Cardiac muscle cell (in vitro differentiated cells and primary cell): Measurements from ENCODE around the gene GSTP1. TPM values are rescaled to one million over a fixed set of nuclear protein-coding genes. Genes with fewer than 3 reads are reported as not detected.

ENCODE experiments used
- DNase-seq, 2 donors: peaks; one replicate each; pipeline versions ENCODE4 v3.0.0 to v3.0.0-alpha.2; 2010 to 2017; ENCODE audit warnings: low read depth in 1 of 2, low spot score in 1 of 2
- H3K27ac ChIP-seq: fragments of 200-600 bp; sonication (generic); 2 replicates; pipeline ENCODE4 v1.5.1; 2016
- H3K27me3 ChIP-seq: fragments of 200-600 bp; sonication (generic); 2 replicates; pipeline ENCODE4 v1.6.0; 2016; ENCODE audit warnings: control low read depth
- H3K36me3 ChIP-seq: fragments of 200-600 bp; sonication (generic); 2 replicates; pipeline ENCODE4 v1.5.1; 2016; ENCODE audit warnings: control low read depth
- H3K4me1 ChIP-seq: fragments of 200-600 bp; sonication (generic); 2 replicates; pipeline ENCODE4 v1.8.1; 2017; ENCODE audit warnings: low read depth, mild to moderate bottlenecking, mixed run types
- H3K4me3 ChIP-seq: fragments of 200-600 bp; sonication (generic); 2 replicates; pipeline ENCODE4 v1.5.1; 2016; ENCODE audit warnings: mild to moderate bottlenecking
- H3K9me3 ChIP-seq: fragments of 200-600 bp; sonication (generic); 2 replicates; pipeline ENCODE4 v1.5.1; 2017; ENCODE audit warnings: low read depth, mild to moderate bottlenecking, control low read depth
- CTCF ChIP-seq: IDR thresholded peaks from 2 replicates; pipeline ENCODE4 v1.5.1; 2012; ENCODE audit warnings: low read depth, mild to moderate bottlenecking, low read length
- polyA plus RNA-seq: library from polyadenylated mRNA; unstranded; fragments of >200 nt; fragmentation: Nextera tagmentation; extraction: Ambion mirVana; gene quantifications from 2 replicates; pipeline ENCODE4 v1.2.1, GENCODE V29; 2016
- total RNA-seq: library from RNA; depleted of rRNA; stranded (reverse); fragments of >200 nt; gene quantifications from 2 replicates; pipeline ENCODE4 v1.2.3, GENCODE V29; 2016

The GSTP1 gene
- total and polyA plus RNA-seq, 2 experiments from 2014 or later, result 957 to 1,052 TPM

- no peak for TF ChIP-seq CTCF
- peaks cover 24% of the 10 kb centered on the region for H3K36me3 ChIP-seq
- peaks cover 11% of the 10 kb centered on the region for H3K4me1 ChIP-seq
- peak overlapping the region; percentile 95 for H3K4me3 ChIP-seq
- no peaks in the 10 kb centered on the region for H3K27me3 ChIP-seq
- H3K9me3 ChIP-seq, result no peaks in the 10 kb centered on the region
- no peak overlapping the region for H3K27ac ChIP-seq
- DNase-seq, result no peak
These were observed 23.9 kb downstream of the GSTP1 start for GRCh38 chr11:67607507-67607906.

- no peak for DNase-seq
- Histone ChIP-seq H3K36me3 (peaks cover 24% of the 10 kb centered on the region), H3K27me3 (no peaks in the 10 kb centered on the region), H3K9me3 (no peaks in the 10 kb centered on the region), H3K4me1 (peaks cover 11% of the 10 kb centered on the region), H3K27ac (no peak overlapping the region), H3K4me3 (no peak overlapping the region)
- TF ChIP-seq CTCF, result no peak
These were observed 24.9 kb downstream of the GSTP1 start for GRCh38 chr11:67608486-67608885.

GRCh38 chr11:67609316-67609715 is 25.7 kb downstream of the GSTP1 start:
- no peak for DNase-seq
- Histone ChIP-seq H3K9me3 (no peaks in the 10 kb centered on the region), H3K27me3 (no peaks in the 10 kb centered on the region), H3K4me3 (no peak overlapping the region), H3K36me3 (peaks cover 24% of the 10 kb centered on the region), H3K4me1 (peaks cover 19% of the 10 kb centered on the region), H3K27ac (no peak overlapping the region)
- no peak for TF ChIP-seq CTCF

- no peaks in the 10 kb centered on the region for H3K27me3 ChIP-seq
- no peaks in the 10 kb centered on the region for H3K9me3 ChIP-seq
- no peak overlapping the region for H3K27ac ChIP-seq
- DNase-seq, result no peak
- H3K4me1 ChIP-seq, result peaks cover 20% of the 10 kb centered on the region
- no peak overlapping the region for H3K4me3 ChIP-seq
- H3K36me3 ChIP-seq, result peaks cover 24% of the 10 kb centered on the region
- no peak for TF ChIP-seq CTCF
These were observed 26.8 kb downstream of the GSTP1 start for GRCh38 chr11:67610302-67610868.

GRCh38 chr11:67611165-67611564 is 27.6 kb downstream of the GSTP1 start:
- H3K36me3 ChIP-seq, result peaks cover 24% of the 10 kb centered on the region
- H3K4me1 ChIP-seq, result peaks cover 17% of the 10 kb centered on the region
- no peak for DNase-seq
- H3K27me3 ChIP-seq, result no peaks in the 10 kb centered on the region
- no peak overlapping the region for H3K4me3 ChIP-seq
- no peak overlapping the region for H3K27ac ChIP-seq
- no peaks in the 10 kb centered on the region for H3K9me3 ChIP-seq
- no peak for TF ChIP-seq CTCF
